ENCODE results near the gene IRAK2. TPM values are rescaled to one million over a fixed set of nuclear protein-coding genes. Genes with fewer than 3 reads are reported as not detected.
A peak's percentile ranks its signal among the peaks of the same experiment; 100 is the strongest.
"Not testable (repeated sequence)": the region's sequence is repeated elsewhere in the genome, so short reads cannot be mapped to it uniquely, and the experiment has no call there.

Gene IRAK2
- polyA plus RNA-seq, 2 of the 4 experiments (the other 2 are of a cell fraction), result 7.9 to 12.5 TPM

DNA sequence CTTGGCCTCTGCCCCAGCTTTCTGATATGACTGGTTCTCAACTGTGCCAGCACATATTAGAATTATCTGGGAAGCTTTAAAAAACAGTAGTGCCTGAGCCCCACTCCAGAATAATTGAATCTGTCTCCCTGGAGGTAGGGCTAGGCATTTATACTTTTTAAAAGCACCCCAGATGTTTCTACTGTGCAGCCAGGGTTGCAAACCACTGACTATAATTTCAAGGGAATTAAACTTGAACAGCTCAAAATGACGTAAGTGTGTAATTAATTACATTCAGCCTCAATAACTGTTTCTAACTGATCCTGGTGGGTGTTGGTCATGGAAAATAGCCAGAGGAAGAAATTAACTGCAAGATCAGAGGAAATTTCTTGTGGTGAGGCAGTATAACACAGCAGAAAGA, 4.4 kb upstream of the IRAK2 start:
- TF ChIP-seq HOXA7 (CRISPR knock-in tag; IDR thresholded peaks at IDR 0.05) (no peak), ZFP36 (IDR thresholded peaks at IDR 0.05; ENCODE audit: borderline replicate concordance, partially characterized antibody) (no peak), ZSCAN20 (CRISPR knock-in tag; IDR thresholded peaks at IDR 0.05) (no peak)
- ChIA-PET POLR2A (interaction anchor here (0.9 to 1.0 kb wide), 2 partner anchors 9 to 214 kb away, joined by 3 read pairs; no protein-coding TSS in a partner anchor), CTCF (interaction anchor here (0.7 to 2.3 kb wide), 6 partner anchors 11 to 65 kb away, joined by 3 to 10 read pairs (median 3); no protein-coding TSS in a partner anchor)
- no peak overlapping the region for H3K27ac ChIP-seq
- H3K9me3 ChIP-seq, result no peaks in the 10 kb centered on the region
- no peak overlapping the region for H3K4me2 ChIP-seq
- FAIRE-seq (no peak), DNase-seq (ENCODE audit: low read depth in 1 of 2, low spot score in 1 of 2) (no peak), ATAC-seq (no peak)
- H3K4me1 ChIP-seq, result no peaks in the 10 kb centered on the region
- 96% methylated on average over 1 of the region's 1 CpG for WGBS (ENCODE audit: missing lambda C conversion rate)
- no peak overlapping the region for H3K4me3 ChIP-seq

DNA sequence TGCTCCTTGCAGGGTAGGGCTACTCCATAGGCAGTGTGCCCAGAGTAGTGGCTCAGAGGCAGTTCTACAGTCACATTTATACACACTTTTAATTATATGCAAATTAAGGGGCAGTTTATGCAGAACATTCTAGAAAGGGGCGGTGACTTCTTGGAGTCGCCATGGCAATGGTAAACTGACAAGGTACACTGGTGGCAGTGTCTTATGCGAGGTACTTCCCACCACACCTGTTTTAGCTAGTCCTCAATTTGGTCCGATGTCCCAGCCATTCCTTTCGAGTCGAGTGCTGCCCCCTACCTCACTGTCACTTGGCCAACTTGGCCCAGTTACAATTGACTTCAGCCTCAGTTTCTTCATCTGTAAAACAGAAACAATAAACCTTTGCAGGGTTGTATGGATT, 3.8 kb upstream of the IRAK2 start:
- no peak overlapping the region for H3K27ac ChIP-seq
- CTCF ChIA-PET, result interaction anchor here (0.9 to 1.5 kb wide), 2 partner anchors 12 to 13 kb away, joined by 3 read pairs; no protein-coding TSS in a partner anchor
- TF ChIP-seq SMC3 (IDR thresholded peaks at IDR 0.05), result no peak
- TF ChIP-seq, protein P1, sequence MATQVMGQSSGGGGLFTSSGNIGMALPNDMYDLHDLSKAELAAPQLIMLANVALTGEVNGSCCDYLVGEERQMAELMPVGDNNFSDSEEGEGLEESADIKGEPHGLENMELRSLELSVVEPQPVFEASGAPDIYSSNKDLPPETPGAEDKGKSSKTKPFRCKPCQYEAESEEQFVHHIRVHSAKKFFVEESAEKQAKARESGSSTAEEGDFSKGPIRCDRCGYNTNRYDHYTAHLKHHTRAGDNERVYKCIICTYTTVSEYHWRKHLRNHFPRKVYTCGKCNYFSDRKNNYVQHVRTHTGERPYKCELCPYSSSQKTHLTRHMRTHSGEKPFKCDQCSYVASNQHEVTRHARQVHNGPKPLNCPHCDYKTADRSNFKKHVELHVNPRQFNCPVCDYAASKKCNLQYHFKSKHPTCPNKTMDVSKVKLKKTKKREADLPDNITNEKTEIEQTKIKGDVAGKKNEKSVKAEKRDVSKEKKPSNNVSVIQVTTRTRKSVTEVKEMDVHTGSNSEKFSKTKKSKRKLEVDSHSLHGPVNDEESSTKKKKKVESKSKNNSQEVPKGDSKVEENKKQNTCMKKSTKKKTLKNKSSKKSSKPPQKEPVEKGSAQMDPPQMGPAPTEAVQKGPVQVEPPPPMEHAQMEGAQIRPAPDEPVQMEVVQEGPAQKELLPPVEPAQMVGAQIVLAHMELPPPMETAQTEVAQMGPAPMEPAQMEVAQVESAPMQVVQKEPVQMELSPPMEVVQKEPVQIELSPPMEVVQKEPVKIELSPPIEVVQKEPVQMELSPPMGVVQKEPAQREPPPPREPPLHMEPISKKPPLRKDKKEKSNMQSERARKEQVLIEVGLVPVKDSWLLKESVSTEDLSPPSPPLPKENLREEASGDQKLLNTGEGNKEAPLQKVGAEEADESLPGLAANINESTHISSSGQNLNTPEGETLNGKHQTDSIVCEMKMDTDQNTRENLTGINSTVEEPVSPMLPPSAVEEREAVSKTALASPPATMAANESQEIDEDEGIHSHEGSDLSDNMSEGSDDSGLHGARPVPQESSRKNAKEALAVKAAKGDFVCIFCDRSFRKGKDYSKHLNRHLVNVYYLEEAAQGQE (IDR thresholded peaks at IDR 0.05), result no peak
- no peak for TF ChIP-seq CEBPB (IDR thresholded peaks at IDR 0.05)
- no peak for TF ChIP-seq EP300 (IDR thresholded peaks at IDR 0.05)
- no peak for TF ChIP-seq HOXB5 (CRISPR knock-in tag; IDR thresholded peaks at IDR 0.05)
- TF ChIP-seq, protein P2, sequence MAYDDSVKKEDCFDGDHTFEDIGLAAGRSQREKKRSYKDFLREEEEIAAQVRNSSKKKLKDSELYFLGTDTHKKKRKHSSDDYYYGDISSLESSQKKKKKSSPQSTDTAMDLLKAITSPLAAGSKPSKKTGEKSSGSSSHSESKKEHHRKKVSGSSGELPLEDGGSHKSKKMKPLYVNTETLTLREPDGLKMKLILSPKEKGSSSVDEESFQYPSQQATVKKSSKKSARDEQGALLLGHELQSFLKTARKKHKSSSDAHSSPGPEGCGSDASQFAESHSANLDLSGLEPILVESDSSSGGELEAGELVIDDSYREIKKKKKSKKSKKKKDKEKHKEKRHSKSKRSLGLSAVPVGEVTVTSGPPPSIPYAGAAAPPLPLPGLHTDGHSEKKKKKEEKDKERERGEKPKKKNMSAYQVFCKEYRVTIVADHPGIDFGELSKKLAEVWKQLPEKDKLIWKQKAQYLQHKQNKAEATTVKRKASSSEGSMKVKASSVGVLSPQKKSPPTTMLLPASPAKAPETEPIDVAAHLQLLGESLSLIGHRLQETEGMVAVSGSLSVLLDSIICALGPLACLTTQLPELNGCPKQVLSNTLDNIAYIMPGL (CRISPR knock-in tag; IDR thresholded peaks at IDR 0.05; ENCODE audit: borderline replicate concordance), result no peak
- no peak for TF ChIP-seq NFE2L2 (conservative IDR thresholded peaks at IDR 0.05; ENCODE audit: low read length)
- TF ChIP-seq ZC3H11A (IDR thresholded peaks at IDR 0.05), result no peak
- no peak for TF ChIP-seq JUN (IDR thresholded peaks at IDR 0.05)
- no peak for TF ChIP-seq KDM1A (IDR thresholded peaks at IDR 0.05; ENCODE audit: low read depth)
- DNase-seq (ENCODE audit: low read depth in 1 of 2, low spot score in 1 of 2), result peak in 1 of 2 experiments; percentile 15
- no peaks in the 10 kb centered on the region for H3K9me3 ChIP-seq
- no peak overlapping the region for H3K4me2 ChIP-seq
- 66% methylated on average over 6 of the region's 6 CpGs for WGBS (ENCODE audit: missing lambda C conversion rate)
- no peak for ATAC-seq
- H3K4me3 ChIP-seq, result no peak overlapping the region
- no peak for FAIRE-seq
- no peaks in the 10 kb centered on the region for H3K4me1 ChIP-seq
- POLR2A ChIA-PET, result interaction anchor here (0.5 to 1.0 kb wide), 2 partner anchors 10 to 18 kb away, joined by 3 to 4 read pairs; no protein-coding TSS in a partner anchor

DNA sequence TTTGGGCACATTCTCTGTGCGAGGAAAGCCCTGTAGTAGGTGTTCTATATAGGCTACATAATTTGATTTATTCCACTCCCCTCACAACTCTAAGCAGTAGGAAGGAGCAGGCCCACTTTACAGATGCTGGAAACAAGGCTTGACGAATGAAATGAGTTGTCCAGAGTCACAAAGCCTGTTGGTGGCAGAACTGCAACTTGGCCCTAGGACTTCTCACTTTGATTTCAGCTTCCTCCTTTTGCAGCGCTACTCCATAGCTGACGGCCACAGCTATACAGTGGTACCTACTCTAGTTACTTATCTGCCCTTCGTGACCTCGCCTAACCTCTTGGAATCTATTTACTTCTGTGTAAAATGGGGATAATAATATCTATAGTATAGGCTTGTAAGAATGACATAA, 2.5 kb upstream of the IRAK2 start:
- WGBS (ENCODE audit: missing lambda C conversion rate), result 86% methylated on average over 6 of the region's 6 CpGs
- DNase-seq (ENCODE audit: low read depth in 1 of 2, low spot score in 1 of 2) (no peak), ATAC-seq (no peak), FAIRE-seq (no peak)
- no peaks in the 10 kb centered on the region for H3K9me3 ChIP-seq
- H3K27ac ChIP-seq, result no peak overlapping the region
- H3K4me2 ChIP-seq, result no peak overlapping the region
- ChIA-PET POLR2A (no interaction called here), CTCF (interaction anchor here (2.3 kb wide), 1 partner anchor 31 kb away, joined by 6 read pairs; no protein-coding TSS in a partner anchor)
- TF ChIP-seq, protein P2 (CRISPR knock-in tag; IDR thresholded peaks at IDR 0.05; ENCODE audit: borderline replicate concordance), result no peak
- TF ChIP-seq NPAS2 (CRISPR knock-in tag; IDR thresholded peaks at IDR 0.05; ENCODE audit: borderline replicate concordance) (no peak), RARB (CRISPR knock-in tag; IDR thresholded peaks at IDR 0.05) (no peak), ZNF302 (CRISPR knock-in tag; IDR thresholded peaks at IDR 0.05) (no peak)
- TF ChIP-seq, protein P3, sequence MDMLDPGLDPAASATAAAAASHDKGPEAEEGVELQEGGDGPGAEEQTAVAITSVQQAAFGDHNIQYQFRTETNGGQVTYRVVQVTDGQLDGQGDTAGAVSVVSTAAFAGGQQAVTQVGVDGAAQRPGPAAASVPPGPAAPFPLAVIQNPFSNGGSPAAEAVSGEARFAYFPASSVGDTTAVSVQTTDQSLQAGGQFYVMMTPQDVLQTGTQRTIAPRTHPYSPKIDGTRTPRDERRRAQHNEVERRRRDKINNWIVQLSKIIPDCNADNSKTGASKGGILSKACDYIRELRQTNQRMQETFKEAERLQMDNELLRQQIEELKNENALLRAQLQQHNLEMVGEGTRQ (IDR thresholded peaks at IDR 0.05), result no peak
- no peak overlapping the region for H3K4me3 ChIP-seq
- H3K4me1 ChIP-seq, result no peaks in the 10 kb centered on the region

DNA sequence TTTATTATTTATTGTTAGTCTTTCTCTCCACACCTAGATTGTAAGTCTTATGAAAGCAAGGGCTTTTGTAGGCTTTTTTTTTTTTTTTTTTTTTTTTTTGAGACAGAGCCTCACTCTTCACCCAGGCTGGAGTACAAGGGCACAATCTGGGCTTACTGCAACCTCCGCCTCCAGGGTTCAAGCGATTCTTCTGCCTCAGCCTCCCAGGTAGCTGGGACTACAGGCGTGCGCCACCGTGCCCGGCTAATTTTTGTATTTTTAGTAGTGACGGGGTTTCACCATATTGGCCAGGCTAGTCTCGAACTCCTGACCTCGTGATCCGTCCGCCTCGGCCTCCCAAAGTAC, 546 bp upstream of the IRAK2 start:
- ChIA-PET CTCF (interaction anchor here (0.7 to 4.1 kb wide), 18 partner anchors 11 to 215 kb away, joined by 3 to 33 read pairs (median 4); no protein-coding TSS in a partner anchor), POLR2A (interaction anchor here (2.1 kb wide), 1 partner anchor 28 kb away, joined by 11 read pairs; no protein-coding TSS in a partner anchor)
- H3K4me1 ChIP-seq, result not testable (repeated sequence)

More for the DNA sequence above, 546 bp upstream of the IRAK2 start:
- H3K4me2 ChIP-seq, result peak overlapping the region; percentile 87
- WGBS (ENCODE audit: missing lambda C conversion rate), result 47% methylated on average over 12 of the region's 12 CpGs
- DNase-seq (ENCODE audit: low read depth in 1 of 2, low spot score in 1 of 2); H3K9me3 ChIP-seq; FAIRE-seq; ATAC-seq: not testable (repeated sequence)
- peak overlapping the region; percentile 73 for H3K4me3 ChIP-seq
- H3K27ac ChIP-seq, result peak overlapping the region in 1 of 2 experiments; percentile 89; a peak in 3 of 6 replicates

All from A549 (cell line).